ENCODE measurements around the gene TSPAN31. TPM values are rescaled to one million over a fixed set of nuclear protein-coding genes. Genes with fewer than 3 reads are reported as not detected.

Gene TSPAN31
- total RNA-seq, 1 donor from 2014 or later: 41.1 TPM

GRCh38 chr12:57782608-57783465, 38.0 kb downstream of the TSPAN31 start, which contains the start of gene TSFM:
Gene TSFM (plus strand): TSS chr12:57782787. CDS start chr12:57782802, 15 bp downstream.
- H3K27ac ChIP-seq: peak within 1 kb of the TSS; percentile 74
- peak; percentile 97 to 98 for ATAC-seq

GRCh38 chr12:57783466-57783801, 38.6 kb downstream of the TSPAN31 start:
- Histone ChIP-seq H3K4me3 (peak overlapping the region; percentile 93), H3K27me3 (ENCODE audit: low read depth) (no peaks in the 10 kb centered on the region), H3K36me3 (peaks cover 43% of the 10 kb centered on the region), H3K4me1 (peaks cover 35% of the 10 kb centered on the region), H3K27ac (no peak overlapping the region), H3K9me3 (no peaks in the 10 kb centered on the region)
- ATAC-seq (no peak), DNase-seq (no peak)
- intact Hi-C loops (cut with DNase I): no loop called here
- TF ChIP-seq CTCF (IDR thresholded peaks at IDR 0.05): no peak

More at GRCh38 chr12:57782608-57783465, 38.0 kb downstream of the TSPAN31 start, which contains the start of gene TSFM:
- Histone ChIP-seq H3K36me3 (peaks cover 37% of the 10 kb centered on the region), H3K27me3 (ENCODE audit: low read depth) (no peaks in the 10 kb centered on the region), H3K9me3 (no peaks in the 10 kb centered on the region), H3K4me3 (peak within 1 kb of the TSS; percentile 93), H3K4me1 (peaks cover 35% of the 10 kb centered on the region)
- intact Hi-C loops (cut with DNase I): no loop called here
- TF ChIP-seq CTCF (IDR thresholded peaks at IDR 0.05): peak; percentile 93
- DNase-seq: peak; percentile 98

- ATAC-seq (no peak), DNase-seq (no peak)
- Histone ChIP-seq H3K27me3 (ENCODE audit: low read depth) (no peaks in the 10 kb centered on the region), H3K27ac (no peak overlapping the region), H3K9me3 (no peaks in the 10 kb centered on the region), H3K4me3 (peak overlapping the region; percentile 93), H3K4me1 (peaks cover 35% of the 10 kb centered on the region), H3K36me3 (peaks cover 47% of the 10 kb centered on the region)
- no peak for TF ChIP-seq CTCF (IDR thresholded peaks at IDR 0.05)
- intact Hi-C loops (cut with DNase I): no loop called here
Measured at GRCh38 chr12:57783861-57784260, 39.0 kb downstream of the TSPAN31 start.

GRCh38 chr12:57793920-57794319, 49.1 kb downstream of the TSPAN31 start:
- TF ChIP-seq CTCF (IDR thresholded peaks at IDR 0.05): no peak
- DNase-seq (no peak), ATAC-seq (peak in 1 of 2 donors; percentile 39)
- Histone ChIP-seq H3K27me3 (ENCODE audit: low read depth) (no peaks in the 10 kb centered on the region), H3K27ac (no peak overlapping the region), H3K4me1 (no peaks in the 10 kb centered on the region), H3K4me3 (no peak overlapping the region), H3K9me3 (no peaks in the 10 kb centered on the region), H3K36me3 (peaks cover 93% of the 10 kb centered on the region)
- intact Hi-C loops (cut with DNase I): no loop called here

- no peak for ATAC-seq
- H3K9me3 ChIP-seq: no peaks in the 10 kb centered on the region
- no peak overlapping the region for H3K4me3 ChIP-seq
- H3K27ac ChIP-seq: no peak overlapping the region
- no peak for TF ChIP-seq CTCF (IDR thresholded peaks at IDR 0.05)
- intact Hi-C loops (cut with DNase I): no loop called here
- no peaks in the 10 kb centered on the region for H3K27me3 ChIP-seq (ENCODE audit: low read depth)
- no peaks in the 10 kb centered on the region for H3K4me1 ChIP-seq
- H3K36me3 ChIP-seq: peaks cover 93% of the 10 kb centered on the region
- no peak for DNase-seq
Measured at GRCh38 chr12:57795354-57795753, 50.5 kb downstream of the TSPAN31 start.

Data from lower lobe of right lung (tissue), 2 donors.